GM21619 (cell line): Measurements from ENCODE around the gene LPXN.
"Not testable (repeated sequence)": the region's sequence is repeated elsewhere in the genome, so short reads cannot be mapped to it uniquely, and the experiment has no call there.

Experiments used
- ATAC-seq: cut with Tn5 transposase; IDR thresholded peaks from one replicate; pipeline ENCODE4 v1.9.1; 2021; ENCODE audit not compliant: unreplicated experiment

Gene LPXN

GRCh38 chr11:58579192-58580129, 3.8 kb upstream of the LPXN start:
- ATAC-seq = peak; percentile 38

- ATAC-seq = peak; percentile 27
Observed at GRCh38 chr11:58578635-58579191, 3.1 kb upstream of the LPXN start, which contains the start of gene ZFP91. Gene ZFP91 (plus strand): TSS chr11:58579063. CDS start chr11:58579282, 219 bp downstream.

- no peak for ATAC-seq
Observed at GRCh38 chr11:58578136-58578634, 2.5 kb upstream of the LPXN start.

GRCh38 chr11:58577555-58578135, 2.0 kb upstream of the LPXN start:
- peak; percentile 47 for ATAC-seq

- no peak for ATAC-seq
Observed at GRCh38 chr11:58576887-58577471, 1.3 kb upstream of the LPXN start.

GRCh38 chr11:58574881-58575280, 775 bp downstream of the LPXN start:
- no peak for ATAC-seq

GRCh38 chr11:58573451-58574104, 2.1 kb downstream of the LPXN start:
- ATAC-seq = peak; percentile 20

GRCh38 chr11:58572906-58573305, 2.8 kb downstream of the LPXN start:
- ATAC-seq = not testable (repeated sequence)

- peak; percentile 92 for ATAC-seq
Observed at GRCh38 chr11:58567889-58568512, 7.7 kb downstream of the LPXN start.

GRCh38 chr11:58564231-58564630, 11.4 kb downstream of the LPXN start:
- no peak for ATAC-seq

- peak; percentile 92 for ATAC-seq
Observed at GRCh38 chr11:58562375-58562800, 13.3 kb downstream of the LPXN start.

GRCh38 chr11:58561394-58562098, 14.1 kb downstream of the LPXN start:
- no peak for ATAC-seq

GRCh38 chr11:58560842-58561241, 14.8 kb downstream of the LPXN start:
- ATAC-seq = no peak

- ATAC-seq = no peak
Observed at GRCh38 chr11:58549644-58550043, 26.0 kb downstream of the LPXN start.

- ATAC-seq = no peak
Observed at GRCh38 chr11:58546841-58547240, 28.8 kb downstream of the LPXN start.

GRCh38 chr11:58531865-58532341, 43.8 kb downstream of the LPXN start:
- no peak for ATAC-seq

- ATAC-seq = no peak
Observed at GRCh38 chr11:58530236-58530635, 45.4 kb downstream of the LPXN start.

- no peak for ATAC-seq
Observed at GRCh38 chr11:58527429-58527828, 48.2 kb downstream of the LPXN start.

GRCh38 chr11:58526721-58527120, 48.9 kb downstream of the LPXN start:
- ATAC-seq = no peak
